NCI-H774 (cell line): ENCODE results near the gene HRG.

Experiments
- DNase-seq: peaks from one replicate; lab custom pipeline; 2025; lab: John Stamatoyannopoulos, UW

The HRG gene

DNA sequence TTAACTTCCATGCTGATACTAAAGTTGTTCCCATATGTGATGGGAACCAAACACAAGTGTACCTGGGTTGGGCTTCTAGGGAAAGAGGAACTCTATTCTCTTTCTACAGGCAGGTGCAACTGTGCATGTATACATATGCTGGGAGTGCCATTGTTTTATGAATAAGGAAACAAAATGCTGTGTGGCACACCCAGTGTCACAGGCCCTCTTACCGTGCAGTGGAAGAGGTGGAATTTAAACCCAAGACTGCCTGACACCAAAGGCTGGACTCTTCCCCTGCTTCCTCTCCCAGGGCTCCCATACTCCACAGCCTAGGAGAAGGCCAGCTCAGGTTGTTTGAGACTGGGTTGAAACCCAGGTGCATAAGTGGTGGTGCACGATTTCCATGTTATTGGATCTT is 27.6 kb upstream of the HRG start:
- DNase-seq, result no peak

DNA sequence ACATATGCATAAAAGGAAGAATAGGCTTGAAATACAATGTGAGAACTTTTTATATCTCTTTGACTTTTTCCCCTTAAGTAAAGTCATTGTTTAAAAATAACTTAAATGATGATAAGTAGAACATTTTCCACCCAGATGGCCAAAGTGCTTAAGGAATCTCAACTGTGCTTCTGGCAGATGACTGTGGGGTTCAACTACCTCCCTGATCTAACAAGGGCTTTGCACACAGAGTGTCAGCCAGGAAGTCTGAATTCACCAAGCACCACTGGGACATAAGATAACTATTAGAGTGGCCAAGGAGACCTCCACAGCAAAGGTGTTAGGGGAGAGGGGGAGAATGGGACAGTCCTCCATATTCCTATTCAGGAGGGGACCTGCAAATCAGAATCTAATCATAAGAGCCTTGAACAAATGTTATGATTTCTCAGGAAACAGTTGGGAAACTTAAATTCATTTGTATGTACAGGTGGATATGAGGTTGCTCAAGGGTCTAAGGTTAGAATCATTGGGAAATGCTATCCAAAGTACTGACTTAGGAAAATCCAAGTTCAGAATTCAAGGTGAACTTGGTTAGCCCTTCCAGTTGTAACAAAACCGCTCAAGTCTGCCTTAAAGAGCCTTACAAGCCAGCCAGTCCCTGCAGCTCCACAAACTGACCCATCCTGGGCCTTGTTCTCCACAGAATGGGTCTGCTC is 25.9 kb upstream of the HRG start, which contains the start of gene FETUB:
TSS of gene FETUB (plus strand) at position 622 of the 695 bp plus-strand sequence. CDS start at position 684, 62 bp downstream.
- DNase-seq, result no peak

DNA sequence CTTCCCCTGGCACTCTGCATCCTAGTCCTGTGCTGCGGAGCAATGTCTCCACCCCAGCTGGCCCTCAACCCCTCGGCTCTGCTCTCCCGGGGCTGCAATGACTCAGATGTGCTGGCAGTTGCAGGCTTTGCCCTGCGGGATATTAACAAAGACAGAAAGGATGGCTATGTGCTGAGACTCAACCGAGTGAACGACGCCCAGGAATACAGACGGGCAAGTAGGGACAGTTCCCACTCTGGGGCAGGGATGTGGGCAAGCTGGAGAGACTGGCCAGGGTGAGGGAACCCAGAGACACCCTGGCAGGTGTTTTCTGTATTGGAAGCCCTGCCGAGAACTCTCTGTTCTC is 25.4 kb upstream of the HRG start:
- DNase-seq, result no peak

DNA sequence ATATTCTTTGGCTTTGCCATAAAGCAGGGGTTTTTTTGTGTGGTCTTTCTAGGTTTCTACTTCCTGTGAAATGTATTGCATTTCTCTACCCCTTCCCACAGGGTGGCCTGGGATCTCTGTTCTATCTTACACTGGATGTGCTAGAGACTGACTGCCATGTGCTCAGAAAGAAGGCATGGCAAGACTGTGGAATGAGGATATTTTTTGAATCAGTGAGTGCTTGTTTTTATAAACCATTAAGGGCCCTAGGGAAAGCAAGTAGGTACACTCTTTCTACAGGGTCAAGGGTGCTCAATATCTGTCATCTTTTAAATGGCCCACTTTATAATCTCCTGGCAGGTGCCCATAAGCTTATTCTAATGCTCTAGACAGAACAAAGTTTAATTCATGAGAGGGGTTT is 24.9 kb upstream of the HRG start:
- no peak for DNase-seq

DNA sequence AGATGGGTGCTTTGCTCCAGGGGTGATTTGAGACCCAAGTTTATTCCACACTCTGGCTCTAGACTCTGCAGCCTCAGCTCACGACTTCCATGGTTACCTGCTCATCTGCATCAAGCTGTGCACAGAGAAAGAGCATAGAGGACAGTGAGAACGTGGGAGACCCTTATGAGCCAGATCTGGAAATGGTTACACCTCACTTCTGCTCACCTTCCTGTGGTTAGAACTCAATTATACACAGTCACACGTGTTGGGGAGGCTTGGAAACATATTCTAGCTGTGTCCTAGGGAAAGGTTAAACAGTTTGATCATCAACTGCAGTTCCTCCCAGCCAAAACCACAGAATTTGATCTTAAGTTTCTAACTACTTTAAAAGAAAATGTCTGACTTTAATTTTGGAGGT is 23.8 kb upstream of the HRG start:
- DNase-seq, result no peak

DNA sequence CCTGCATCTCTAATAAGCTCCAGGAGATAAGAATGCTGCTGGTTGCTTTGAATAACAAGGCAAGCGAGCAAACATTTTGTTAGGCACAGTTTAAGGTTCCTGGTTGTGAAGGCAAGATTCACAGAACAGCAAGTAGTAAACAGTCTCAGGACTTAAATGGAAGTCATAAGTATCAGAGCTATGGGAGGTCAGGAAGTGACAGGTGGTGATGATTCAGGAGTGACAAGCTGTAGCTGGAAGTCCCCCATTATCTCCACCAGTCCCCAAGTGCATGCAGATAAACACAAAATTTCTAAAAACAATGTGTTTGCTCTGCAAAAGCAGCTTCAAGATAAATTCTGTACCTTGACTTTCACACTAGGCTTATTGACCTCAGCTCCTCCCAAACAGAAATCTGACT is 22.3 kb upstream of the HRG start:
- DNase-seq, result no peak

DNA sequence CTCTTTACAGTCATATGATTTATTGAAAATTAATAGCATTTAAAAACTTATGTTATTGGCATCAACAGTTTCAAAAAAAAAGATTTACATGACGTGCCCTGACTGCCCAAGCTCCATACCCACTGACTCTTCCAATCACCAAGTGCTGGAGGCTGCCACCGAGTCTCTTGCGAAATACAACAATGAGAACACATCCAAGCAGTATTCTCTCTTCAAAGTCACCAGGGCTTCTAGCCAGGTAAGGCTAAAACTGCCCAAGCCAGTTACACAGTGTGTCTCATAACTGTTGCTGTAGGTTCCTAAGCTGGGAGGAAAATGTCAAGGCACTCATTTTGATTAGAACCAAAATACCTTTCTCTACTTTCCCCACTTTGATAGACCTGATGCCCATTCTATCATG is 21.1 kb upstream of the HRG start:
- no peak for DNase-seq

DNA sequence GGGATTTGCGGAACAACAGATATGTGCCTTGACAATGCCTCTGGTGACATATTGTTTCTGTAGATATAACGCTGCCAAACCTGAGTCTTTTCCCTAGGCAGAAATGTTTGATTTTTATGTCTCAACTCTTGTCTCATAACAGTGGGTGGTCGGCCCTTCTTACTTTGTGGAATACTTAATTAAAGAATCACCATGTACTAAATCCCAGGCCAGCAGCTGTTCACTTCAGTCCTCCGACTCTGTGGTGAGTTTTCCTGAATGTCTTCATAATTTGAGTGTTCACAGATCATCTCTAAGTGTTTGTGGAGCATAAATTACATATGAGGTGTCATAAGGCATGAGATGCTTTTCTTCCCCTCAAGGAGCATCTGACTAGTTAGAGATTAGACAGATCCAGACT is 19.7 kb upstream of the HRG start:
- no peak for DNase-seq

DNA sequence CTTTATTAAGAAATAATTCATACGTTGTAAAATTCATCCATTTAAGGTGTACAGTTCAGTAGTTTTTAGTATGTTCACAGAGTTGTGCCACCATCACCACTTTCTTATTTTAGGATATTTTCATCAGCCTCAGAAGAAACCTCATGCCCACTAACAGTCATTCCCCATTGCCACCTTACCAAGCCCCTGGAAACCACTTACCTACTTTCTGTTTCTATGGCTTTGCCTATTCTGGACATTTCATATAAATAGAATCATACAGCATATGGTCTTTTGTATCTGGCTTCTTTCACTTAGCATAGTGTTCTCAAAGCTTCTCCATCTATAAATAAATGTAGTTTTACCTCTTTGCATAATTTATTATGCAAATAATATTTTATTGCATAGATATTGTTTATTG is 19.0 kb upstream of the HRG start:
- no peak for DNase-seq

DNA sequence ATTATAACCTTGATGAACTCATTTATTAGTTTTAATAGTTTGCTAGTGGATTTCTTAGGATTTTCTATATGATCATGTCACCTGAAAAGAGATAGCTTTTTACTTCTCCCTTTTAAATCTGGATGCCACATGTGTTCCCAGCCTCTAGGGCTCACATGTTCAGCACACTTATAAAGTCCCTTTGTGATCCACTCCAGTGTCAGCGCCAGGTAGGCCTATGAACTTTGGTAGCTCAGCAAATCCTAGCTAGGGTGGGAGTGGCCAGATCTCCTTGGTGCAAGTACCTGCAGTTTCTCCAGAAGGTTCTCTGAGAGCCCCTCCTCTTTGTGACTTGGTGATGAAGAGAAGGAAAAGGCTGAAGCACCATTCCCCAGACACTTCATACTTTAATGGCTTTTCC is 17.0 kb upstream of the HRG start:
- no peak for DNase-seq

DNA sequence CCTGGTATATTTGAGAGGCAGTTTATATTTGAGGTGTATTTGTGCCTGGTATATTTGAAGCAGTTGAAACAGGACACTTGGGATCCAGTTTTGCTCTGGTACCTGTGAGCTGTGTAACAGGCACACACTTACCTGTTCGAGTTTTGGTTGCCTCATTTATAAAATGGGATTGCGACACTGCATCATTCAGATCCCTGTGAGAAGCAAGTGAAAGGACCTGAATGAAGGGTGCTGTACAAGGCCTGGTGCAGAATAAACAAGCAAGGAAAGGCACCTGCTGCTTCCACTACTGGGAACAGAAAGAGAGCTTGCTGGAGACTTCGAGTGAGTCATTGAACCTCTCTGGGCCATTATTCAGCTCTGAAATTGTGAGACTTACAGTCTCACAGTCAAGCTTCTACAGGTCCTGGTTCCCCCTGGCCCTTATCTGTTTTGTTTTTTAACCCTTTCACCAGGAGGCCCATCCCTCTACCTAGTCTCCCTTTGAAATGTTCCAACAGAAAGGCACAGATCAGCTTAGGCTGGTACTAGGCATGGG is 14.1 kb upstream of the HRG start:
- no peak for DNase-seq

DNA sequence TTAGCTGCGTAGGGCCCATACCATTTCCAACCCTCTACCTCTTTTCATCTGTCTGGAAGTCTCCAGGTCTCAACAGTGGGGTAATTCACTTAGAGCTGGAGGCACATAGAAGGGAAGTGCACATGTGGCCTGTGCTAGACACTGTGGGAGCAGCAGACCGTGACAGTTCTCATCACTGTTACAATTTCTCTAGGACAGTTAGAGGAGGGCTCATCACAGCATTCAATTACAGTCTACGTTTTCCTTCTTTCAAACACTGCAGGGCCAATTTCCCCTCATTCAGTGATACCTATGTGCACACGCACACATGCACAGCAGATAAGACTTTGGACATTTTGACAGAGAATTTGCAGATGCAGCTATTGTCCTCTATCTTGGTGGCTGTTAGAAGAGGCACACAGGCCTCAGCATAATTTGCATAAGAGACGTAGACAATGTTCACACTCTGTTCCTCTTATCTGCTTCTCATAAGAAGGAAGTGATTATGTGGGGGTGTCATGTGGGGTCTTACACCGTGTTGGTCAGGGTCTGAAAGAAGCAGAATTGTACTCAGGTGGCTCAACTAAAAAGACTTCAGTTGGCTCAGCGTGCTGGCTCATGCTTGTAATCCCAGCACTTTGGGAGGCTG is 12.6 kb upstream of the HRG start:
- DNase-seq, result no peak

DNA sequence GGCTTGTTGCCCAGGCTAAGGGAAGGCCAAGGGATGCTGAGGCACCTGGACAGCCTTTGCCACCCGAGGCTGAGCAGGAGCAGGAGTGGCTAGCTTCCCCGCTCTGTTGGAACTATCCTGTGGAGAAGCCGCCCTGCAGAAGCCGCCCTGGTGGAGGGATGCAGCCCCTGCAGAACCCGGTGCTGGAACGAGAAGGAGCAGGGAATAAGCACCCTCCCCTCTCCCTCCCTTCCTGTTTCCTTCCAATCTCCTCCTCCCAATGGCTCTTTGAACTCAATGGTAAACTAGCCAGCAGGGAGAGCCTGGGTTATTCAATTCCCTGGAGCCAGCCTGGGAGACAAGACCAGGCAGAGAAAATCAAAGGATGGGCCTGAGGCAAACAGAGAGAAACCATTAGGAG is 11.8 kb upstream of the HRG start:
- DNase-seq, result no peak

DNA sequence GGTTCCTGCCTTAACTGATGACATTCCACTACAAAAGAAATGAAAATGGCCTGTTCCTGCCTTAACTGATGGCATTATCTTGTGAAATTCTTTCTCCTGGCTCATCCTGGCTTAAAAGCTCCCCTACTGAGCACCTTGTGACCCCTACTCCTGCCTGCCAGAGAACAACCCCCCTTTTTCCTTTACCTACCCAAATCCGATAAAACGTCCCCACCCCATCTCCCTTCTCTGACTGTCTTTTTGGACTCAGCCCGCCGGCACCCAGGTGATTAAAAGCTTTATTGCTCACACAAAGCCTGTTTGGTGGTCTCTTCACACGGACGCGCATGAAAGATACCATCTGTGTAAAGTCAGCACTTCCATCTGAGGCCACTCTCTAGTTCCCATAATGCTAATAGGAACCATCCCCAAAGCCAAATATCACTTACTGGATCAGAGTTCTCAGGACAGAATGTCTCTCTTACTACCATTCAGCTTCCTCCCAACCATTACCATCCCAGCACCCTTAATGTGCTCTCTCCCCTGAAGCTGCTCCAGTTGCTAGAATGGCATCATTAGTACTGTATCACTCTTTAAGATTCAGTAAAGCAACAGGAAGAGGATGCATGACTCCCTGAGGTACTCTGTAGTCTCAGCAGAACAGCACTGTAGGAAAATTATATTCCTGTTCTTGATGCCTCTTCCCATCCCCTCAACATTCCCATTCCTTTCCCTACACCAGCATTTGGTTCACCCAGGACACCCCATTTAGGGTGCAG is 2.3 kb upstream of the HRG start:
- DNase-seq, result no peak

DNA sequence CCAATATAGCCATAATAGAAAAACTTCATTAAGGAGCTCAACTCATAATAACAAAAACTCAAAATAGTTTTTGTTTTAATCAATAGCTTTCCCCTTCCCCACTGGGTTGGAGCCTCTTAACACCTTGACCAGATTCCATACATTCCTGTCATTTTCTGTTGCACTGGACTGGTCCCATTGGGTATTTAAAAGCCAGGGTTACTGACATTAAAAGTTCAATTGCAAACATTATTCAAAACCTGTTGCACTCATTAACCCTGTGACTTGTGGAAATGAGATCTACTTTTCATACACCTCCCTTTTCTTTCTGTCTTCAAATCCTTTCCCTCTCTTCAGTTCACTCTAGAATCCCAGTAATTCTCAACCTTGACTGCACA is 1.7 kb upstream of the HRG start:
- DNase-seq, result no peak

DNA sequence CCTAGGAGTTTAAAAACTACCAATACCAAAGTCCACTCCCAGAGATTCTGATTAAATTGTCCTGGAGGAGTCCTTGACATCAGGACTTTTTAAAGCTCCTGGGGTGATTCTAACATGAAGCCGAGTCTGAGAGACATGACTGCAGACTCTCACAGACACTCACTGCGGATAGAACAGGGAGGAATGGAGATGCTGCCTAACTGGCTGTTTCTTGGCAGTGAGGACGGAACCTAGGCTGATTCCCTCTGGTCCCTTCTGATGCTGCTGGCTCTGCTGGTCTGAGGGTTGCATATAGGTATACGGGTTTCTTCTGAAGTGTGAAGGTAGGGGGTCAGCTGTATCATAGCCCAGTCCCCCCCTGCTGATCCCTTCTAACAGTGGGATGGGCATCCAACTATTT is 1.3 kb upstream of the HRG start:
- no peak for DNase-seq

DNA sequence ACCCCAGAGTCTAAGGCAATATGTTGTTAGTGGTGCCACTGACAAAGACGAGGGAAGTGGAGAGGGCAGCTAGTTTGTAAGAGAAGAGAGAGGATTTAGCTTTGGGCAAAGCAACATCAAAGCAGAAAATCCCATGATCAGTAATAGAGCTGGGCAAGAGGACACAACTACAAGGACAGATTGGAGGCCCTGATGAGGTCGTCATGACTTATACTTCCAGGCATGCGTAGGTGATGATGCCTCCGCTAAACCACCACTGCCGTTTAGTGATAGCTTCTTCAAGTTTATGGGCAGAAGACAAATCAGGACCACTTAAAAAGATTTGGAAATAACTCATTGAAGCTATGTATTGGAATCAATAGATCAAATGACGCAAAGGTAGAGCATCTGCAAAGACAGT is 2.6 kb downstream of the HRG start:
- no peak for DNase-seq

DNA sequence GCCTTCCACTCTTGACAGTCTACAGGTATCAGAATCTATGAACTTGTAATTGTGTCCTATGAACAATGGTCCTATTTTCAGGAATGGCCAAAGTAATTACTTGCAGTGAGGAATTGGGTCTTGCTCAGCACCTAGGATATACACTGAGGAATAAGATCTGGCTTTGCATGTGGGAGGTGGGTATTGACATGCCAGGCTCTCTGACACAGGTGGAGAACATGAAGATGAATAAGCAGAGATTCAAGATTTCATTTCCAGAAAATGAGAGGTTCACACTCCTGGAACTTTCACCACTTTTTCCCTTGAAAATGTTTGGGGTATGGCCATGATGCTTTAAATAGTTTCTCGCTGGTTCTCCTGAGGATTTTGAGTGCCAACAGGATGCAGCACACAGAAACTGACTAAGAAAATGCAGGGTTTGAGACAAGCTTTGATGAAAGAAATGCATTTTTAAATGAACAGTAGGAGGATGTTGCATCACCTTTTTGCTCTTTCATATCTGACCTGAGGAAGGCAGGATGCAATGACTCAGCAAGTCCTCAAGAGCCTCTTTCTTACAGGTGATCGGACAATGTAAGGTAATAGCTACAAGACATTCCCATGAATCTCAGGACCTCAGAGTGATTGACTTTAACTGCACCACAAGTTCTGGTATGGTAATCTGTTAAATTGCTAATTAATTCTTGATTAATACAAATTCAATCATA is 3.7 kb downstream of the HRG start:
- DNase-seq, result no peak

DNA sequence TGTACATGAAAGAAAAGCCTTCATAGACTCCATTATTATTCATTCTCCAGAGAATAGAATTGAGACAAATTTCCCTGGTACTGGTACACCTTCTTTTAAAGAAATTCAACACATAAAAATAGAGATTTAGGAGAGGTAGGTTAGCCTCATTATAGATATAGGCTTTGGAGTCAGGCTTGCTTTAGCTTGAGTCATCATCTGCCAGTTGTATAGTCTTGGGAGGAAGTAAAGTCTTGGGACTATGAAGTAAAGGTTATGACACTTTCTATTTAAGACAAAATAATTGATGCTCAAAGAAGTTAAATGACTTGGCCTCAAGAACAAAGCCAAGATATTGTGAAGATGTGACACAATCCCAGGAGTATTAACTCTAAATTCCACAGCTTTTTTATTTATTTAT is 4.3 kb downstream of the HRG start:
- no peak for DNase-seq

DNA sequence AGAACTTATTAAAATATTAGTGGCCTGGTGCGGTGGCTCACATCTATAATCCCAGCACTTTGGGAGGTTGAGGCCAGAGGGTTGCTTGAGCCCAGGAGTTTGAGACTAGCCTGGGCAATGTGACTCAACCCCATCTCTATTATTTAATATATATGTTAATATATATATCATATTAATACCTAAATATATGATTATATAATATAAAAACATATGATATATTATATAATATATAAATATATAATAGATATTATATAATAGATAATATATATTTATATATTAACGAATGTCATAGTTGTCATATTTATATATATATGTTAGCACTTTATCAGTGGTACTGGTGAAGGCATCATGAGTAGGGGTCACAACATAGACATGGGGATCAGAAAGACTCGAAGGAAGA is 5.2 kb downstream of the HRG start:
- no peak for DNase-seq

DNA sequence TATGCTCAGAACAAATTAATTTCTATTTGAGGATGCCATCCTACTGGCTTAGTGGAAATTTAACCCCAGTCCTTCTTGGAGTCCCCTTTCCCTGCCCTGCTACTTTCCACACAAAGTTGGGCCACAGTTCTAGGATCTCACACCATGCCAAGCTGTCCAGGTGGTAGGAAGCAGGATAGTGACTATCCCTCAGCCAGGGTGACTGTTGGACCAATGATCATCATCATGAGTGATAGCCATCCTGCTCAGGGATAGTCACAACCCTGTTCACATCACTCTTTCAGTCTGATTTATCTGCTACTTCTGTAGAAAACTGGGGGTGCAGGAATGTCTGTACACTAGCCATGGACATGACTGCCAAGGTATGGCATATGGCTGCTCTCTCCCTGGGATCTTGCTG is 12.8 kb downstream of the HRG start:
- no peak for DNase-seq

DNA sequence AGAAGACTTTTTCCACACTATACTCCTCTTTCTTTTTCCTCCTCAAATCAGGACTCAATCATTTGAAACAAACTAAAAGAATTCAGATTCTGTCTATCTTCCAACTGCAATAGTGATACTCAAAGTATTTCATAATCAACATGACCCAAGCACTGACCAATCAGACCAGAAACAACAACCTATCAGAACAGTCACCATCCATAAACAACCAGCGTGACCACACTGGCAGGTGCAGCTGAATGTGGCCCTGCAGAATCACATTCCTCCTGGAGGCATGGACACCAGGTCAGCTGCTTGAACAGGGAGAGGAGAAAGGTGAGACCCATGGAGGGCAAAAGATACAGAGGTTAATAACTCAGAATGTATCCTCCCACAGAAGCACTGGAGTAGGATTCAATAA is 13.3 kb downstream of the HRG start:
- DNase-seq, result no peak

DNA sequence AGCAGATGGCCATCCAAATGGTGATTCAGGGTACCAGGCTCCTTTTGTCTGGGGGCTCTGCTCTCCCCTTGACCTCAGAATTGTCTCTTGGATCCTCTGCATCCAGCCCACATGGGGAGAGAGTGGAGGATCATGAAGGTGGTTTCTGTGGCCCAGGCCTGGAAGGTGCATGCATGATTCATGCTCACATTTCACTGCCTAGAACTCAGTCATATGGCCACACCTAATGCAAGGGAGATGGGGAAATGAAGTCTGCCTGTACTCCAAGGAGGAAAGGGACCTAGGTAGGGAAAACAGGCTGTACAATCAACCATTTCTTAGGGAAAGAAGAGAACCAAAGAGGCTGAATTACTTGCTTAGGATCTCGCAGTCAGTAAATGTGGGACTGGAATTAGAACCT is 15.1 kb downstream of the HRG start:
- DNase-seq, result no peak
